Colonic mucosa (tissue), 4 donors: Measurements from ENCODE around the gene EPHA10. TPM values are rescaled to one million over a fixed set of nuclear protein-coding genes. Genes with fewer than 3 reads are reported as not detected.

Source experiments
- DNase-seq: peaks from one replicate; pipeline ENCODE4 v3.0.0-alpha.2; 2020
- H3K27ac ChIP-seq: fragments of 200-600 bp; one replicate; pipeline ENCODE4 v1.8.0; 2021
- H3K27me3 ChIP-seq: fragments of 200-600 bp; one replicate; pipeline ENCODE4 v1.8.0; 2021
- H3K36me3 ChIP-seq: fragments of 200-600 bp; one replicate; pipeline ENCODE4 v1.8.0; 2021
- H3K4me1 ChIP-seq: fragments of 200-600 bp; one replicate; pipeline ENCODE4 v1.8.0; 2021; ENCODE audit warnings: mild to moderate bottlenecking
- H3K4me3 ChIP-seq: fragments of 200-600 bp; one replicate; pipeline ENCODE4 v1.8.0; 2021
- H3K9ac ChIP-seq, 2 donors: one replicate each; pipeline ENCODE4 v1.7.0; 2013; ENCODE audit warnings: control low read depth in 2 of 2, low read depth in 2 of 2, low read length in 2 of 2
- H3K9me3 ChIP-seq: fragments of 200-600 bp; one replicate; pipeline ENCODE4 v1.8.0; 2021
- intact Hi-C: fragments of 100-400 bp; cut with DNase I; formaldehyde crosslinking; loops from one replicate; pipeline ENCODE4 v1.14.1; 2022
- total RNA-seq, 2 donors: library from RNA; stranded (reverse); fragmentation: NEBNext Ultra II Directional in 1 of 2; extraction: Animal tissue kit (Norgen Biotek cat#: 25700) in 1 of 2; gene quantifications; one replicate each; pipeline ENCODE4 v1.2.1, GENCODE V29; 2021
- TF ChIP-seq, protein P1 (sequence below): fragments of 200-600 bp; IDR thresholded peaks from one replicate; pipeline ENCODE4 v1.8.0; 2022; ENCODE audit warnings: antibody characterized with exemption, mild to moderate bottlenecking
- donor health status: healthy.
- donor health status: DM: no; HTN: no; CAD: no.
- donor health status: DM: no; HTN: no; CAD: no.

Gene EPHA10
- total RNA-seq, 2 donors from 2014 or later = 26.1 to 29.6 TPM

DNA sequence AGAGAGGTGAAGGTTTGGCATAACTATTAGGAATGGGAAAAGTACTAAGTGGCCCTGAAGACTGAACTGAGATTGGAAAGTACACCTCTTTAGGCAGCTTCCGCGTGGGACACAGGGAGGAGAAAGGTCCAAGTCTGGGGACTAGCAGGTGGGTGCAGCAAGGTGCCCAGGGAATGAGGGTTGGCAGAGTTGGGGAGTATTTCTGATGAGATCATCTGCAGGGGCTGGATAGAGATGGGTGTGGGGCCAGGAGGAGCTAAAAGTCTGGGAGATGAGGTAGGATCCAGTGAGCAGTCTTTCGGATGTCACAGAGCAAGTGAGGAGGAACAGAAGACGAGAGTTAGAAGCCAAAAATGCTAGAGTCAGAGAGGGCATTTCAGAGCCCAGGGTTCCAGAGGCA is 36.5 kb downstream of the EPHA10 start:
- no peak for DNase-seq

DNA sequence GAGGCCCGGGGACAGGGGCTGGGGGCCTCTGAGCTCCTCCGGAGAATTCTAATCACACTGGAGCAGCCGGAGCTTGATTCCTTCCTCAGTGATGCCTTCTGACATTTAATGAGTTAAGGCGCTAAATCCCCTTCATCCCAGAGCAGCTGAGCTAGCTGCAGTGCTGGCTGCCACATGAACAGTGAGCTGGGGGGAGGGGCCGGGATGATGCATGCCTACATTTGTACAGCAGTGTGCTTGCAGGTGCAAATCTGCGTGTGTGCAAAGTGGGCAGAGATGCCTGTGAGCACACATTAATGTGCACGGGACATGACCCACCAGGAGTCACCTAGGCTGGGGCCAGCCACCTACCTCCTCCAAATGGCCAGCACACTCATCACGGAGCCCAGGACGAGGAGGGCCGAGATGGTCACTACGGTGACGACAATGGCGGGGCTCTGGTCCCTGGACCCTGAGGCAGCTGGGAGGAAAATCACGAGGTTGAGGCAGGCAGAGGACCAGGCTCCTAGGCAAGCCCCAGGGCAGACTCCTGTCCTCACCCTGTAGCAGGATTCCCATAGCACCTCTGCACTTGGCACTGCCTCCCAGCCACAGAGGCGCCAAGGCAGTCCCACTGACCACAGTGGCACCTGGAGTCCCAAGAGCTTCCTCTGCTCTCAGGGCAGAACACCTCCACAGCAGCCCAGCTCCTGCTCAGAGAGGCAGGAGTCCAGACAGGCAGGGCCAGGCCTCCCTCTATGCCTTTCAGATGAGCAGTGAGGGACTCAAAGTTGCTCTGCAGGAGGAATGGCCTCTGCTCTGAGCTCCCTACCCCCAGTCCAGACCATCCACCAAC is 38.0 kb downstream of the EPHA10 start:
- TF ChIP-seq, protein P1, sequence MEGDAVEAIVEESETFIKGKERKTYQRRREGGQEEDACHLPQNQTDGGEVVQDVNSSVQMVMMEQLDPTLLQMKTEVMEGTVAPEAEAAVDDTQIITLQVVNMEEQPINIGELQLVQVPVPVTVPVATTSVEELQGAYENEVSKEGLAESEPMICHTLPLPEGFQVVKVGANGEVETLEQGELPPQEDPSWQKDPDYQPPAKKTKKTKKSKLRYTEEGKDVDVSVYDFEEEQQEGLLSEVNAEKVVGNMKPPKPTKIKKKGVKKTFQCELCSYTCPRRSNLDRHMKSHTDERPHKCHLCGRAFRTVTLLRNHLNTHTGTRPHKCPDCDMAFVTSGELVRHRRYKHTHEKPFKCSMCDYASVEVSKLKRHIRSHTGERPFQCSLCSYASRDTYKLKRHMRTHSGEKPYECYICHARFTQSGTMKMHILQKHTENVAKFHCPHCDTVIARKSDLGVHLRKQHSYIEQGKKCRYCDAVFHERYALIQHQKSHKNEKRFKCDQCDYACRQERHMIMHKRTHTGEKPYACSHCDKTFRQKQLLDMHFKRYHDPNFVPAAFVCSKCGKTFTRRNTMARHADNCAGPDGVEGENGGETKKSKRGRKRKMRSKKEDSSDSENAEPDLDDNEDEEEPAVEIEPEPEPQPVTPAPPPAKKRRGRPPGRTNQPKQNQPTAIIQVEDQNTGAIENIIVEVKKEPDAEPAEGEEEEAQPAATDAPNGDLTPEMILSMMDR = no peak
- H3K27me3 ChIP-seq = no peaks in the 10 kb centered on the region
- H3K9me3 ChIP-seq = no peaks in the 10 kb centered on the region
- intact Hi-C loops = no loop called here
- no peaks in the 10 kb centered on the region for H3K36me3 ChIP-seq
- no peak overlapping the region for H3K9ac ChIP-seq
- H3K4me3 ChIP-seq = no peak overlapping the region
- H3K27ac ChIP-seq = no peak overlapping the region
- no peaks in the 10 kb centered on the region for H3K4me1 ChIP-seq
- DNase-seq = no peak

More for the DNA sequence above, 36.5 kb downstream of the EPHA10 start:
- H3K27me3 ChIP-seq = no peaks in the 10 kb centered on the region
- H3K4me1 ChIP-seq = no peaks in the 10 kb centered on the region
- TF ChIP-seq, protein P1 = no peak
- H3K9ac ChIP-seq = no peak overlapping the region
- intact Hi-C loops = no loop called here
- H3K9me3 ChIP-seq = no peaks in the 10 kb centered on the region
- H3K27ac ChIP-seq = no peak overlapping the region
- no peak overlapping the region for H3K4me3 ChIP-seq
- no peaks in the 10 kb centered on the region for H3K36me3 ChIP-seq

DNA sequence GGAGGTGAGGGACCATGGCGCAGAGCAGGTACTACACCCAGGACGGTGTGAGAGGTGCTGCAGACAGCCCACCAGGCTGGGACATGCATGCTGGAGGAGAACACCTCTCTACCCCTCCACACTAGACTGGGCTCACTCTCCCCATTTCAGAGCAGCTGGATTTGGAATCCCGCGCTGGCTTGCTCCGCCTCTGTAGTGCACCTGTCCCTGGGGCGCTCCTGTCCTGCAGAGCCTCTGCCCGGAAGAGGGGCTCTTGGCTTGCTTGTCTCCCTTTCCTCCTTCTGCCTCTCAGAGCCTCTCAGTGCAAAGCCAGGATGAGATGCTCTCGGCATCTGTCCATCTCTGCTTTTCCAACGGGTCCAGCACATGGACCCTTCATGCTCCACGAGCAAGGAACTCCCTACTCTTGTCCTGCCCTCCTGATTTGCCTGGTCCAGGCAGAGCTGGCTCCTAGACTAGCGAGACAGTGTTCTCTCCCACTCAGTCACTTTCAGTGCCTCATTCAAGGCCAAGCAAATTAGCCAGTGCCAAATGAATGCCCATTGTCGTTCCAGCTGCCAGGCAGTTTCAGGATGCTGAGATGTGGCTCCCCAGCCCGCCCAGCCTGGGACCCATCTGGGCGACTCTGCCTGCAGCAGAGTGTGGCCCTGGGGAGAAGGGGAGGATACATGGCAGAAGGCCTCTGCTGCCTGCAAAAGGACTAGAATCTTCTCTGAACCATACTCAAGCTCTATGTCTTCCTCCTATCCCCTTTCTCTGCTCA is 38.9 kb downstream of the EPHA10 start:
- Histone ChIP-seq H3K27me3 (no peaks in the 10 kb centered on the region), H3K4me3 (no peak overlapping the region), H3K27ac (no peak overlapping the region), H3K36me3 (no peaks in the 10 kb centered on the region), H3K4me1 (no peaks in the 10 kb centered on the region), H3K9ac (no peak overlapping the region), H3K9me3 (no peaks in the 10 kb centered on the region)
- DNase-seq = no peak
- intact Hi-C loops = no loop called here
- TF ChIP-seq, protein P1 = no peak

DNA sequence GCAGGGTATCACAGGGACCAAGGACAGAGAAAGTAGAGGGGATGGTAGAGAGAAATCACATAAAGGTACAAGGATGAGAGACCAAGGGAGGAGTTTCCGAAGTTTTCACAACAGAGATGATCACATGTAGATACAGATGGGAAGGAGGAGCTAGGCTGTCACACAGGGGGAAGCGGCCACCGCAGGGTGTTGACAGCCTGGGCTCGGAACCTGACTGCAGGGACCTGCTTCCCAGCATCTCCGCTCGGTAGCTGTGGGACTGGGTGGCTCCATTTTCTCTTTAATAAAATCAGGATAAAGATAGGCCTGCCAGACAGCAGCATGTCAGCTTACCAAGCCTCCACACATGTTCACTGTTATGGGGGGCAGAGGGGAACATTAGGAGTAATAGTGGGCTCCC is 40.3 kb downstream of the EPHA10 start:
- Histone ChIP-seq H3K4me1 (no peaks in the 10 kb centered on the region), H3K4me3 (no peak overlapping the region), H3K36me3 (no peaks in the 10 kb centered on the region), H3K9me3 (no peaks in the 10 kb centered on the region), H3K27me3 (no peaks in the 10 kb centered on the region), H3K9ac (no peak overlapping the region), H3K27ac (no peak overlapping the region)
- DNase-seq = no peak
- intact Hi-C loops = no loop called here
- TF ChIP-seq, protein P1 = no peak

DNA sequence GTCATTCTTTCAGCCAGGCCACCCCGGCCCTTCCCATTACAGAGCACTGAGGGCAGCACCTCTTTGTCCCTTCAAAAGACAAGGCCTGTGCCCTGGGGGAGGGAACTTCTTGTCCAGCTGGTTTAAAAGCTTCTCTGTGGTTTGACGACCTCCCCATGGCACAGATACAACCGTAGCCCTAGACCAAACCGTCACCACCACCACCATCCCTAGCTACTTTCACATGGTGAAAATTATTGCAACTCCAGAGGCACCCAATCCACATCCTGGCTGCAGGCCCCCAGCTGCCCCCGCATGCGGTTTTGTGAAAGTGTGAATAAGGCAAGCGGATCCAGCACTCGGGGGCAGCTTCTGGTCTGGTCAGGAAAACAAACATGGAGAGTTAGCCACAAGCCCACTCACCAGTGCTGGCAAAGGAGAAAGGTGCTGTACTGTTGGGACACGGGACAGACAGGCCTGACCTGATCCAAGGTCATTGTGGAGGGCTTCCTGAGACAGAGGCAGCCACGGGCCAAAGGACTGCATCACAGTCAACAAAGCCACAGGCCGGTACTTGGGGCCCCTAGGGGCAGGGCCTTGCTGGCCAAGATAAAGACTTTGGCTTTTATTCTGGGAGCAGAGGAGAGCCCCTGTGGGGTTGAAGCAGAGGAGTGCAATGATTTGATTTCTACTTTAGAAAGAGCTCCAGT is 41.4 kb downstream of the EPHA10 start:
- Histone ChIP-seq H3K27ac (no peak overlapping the region), H3K9me3 (no peaks in the 10 kb centered on the region), H3K4me3 (no peak overlapping the region), H3K27me3 (no peaks in the 10 kb centered on the region), H3K9ac (no peak overlapping the region), H3K36me3 (no peaks in the 10 kb centered on the region), H3K4me1 (no peaks in the 10 kb centered on the region)
- TF ChIP-seq, protein P1 = no peak
- no peak for DNase-seq
- intact Hi-C loops = no loop called here
